GM18526 (cell line): ENCODE results near the gene CCDC87.

ENCODE experiments used
- POLR2A ChIP-seq: IDR thresholded peaks from 3 replicates; pipeline ENCODE4 v1.6.1; 2011; ENCODE audit not compliant: insufficient read length; ENCODE audit errors: extremely low read depth

The CCDC87 gene

DNA sequence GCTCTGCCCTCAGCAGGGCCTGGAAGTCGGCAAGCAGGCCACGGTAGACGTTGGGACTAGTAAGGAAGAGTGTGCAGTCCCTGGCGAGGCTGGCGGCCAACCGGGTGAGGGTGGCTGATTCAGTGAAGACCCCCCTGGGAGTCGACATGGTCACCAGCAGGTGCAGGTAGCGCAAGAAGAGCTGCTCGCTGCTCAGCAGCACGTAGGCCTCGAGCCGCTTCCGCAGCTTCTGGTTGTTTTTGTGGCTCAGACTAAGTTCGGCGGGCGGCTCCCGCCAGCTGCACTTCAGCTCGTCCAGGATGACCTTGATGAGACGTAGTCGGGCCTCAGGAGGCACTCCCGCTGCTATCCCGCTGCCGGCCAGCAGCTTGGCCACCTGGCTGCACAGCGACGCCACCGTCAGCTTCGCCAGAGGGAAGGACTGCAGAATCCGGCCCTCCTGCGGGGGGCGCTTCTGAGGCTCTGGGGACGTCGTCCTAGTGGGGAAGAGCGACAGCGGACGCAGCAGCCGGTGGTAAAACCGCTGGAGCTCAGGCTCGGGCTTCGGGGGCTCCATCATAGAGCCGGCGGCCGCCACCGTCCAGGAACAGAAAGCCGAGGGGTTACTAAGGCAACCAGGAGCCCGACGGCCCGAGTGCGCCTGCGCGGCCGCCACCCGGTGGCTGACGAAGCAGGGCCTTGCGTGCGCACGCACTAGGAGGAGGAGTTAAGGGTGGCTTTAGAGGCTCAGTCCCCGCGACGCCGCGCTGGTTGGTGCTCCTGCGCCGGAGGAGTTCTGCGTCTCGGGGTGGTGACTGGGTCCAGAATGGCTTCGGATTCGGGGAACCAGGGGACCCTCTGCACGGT is at the start of gene CCDC87, which contains the start of gene CCS:
CCDC87 (minus strand) TSS at position 607 of the 846 bp plus-strand sequence; CDS start at position 559, 48 bp downstream.
CCS (plus strand) TSS at position 729 of the 846 bp plus-strand sequence; CDS start at position 806, 77 bp downstream.
- peak; percentile 98 for TF ChIP-seq POLR2A

- no peak for TF ChIP-seq POLR2A
Measured at GRCh38 chr11:66641834-66642233, 49.0 kb upstream of the CCDC87 start.

GRCh38 chr11:66639066-66639813 is 46.4 kb upstream of the CCDC87 start:
- no peak for TF ChIP-seq POLR2A

GRCh38 chr11:66638177-66639065 is 45.6 kb upstream of the CCDC87 start, which contains the start of gene RBM4:
TSS of gene RBM4 (plus strand) at chr11:66638703. CDS start at chr11:66639712, 1,009 bp downstream.
- TF ChIP-seq POLR2A = peak; percentile 84

GRCh38 chr11:66637557-66638176 is 44.8 kb upstream of the CCDC87 start:
- no peak for TF ChIP-seq POLR2A

- TF ChIP-seq POLR2A = no peak
Measured at GRCh38 chr11:66636411-66636810, 43.5 kb upstream of the CCDC87 start.

- no peak for TF ChIP-seq POLR2A
Measured at GRCh38 chr11:66632952-66633351, 40.1 kb upstream of the CCDC87 start.

DNA sequence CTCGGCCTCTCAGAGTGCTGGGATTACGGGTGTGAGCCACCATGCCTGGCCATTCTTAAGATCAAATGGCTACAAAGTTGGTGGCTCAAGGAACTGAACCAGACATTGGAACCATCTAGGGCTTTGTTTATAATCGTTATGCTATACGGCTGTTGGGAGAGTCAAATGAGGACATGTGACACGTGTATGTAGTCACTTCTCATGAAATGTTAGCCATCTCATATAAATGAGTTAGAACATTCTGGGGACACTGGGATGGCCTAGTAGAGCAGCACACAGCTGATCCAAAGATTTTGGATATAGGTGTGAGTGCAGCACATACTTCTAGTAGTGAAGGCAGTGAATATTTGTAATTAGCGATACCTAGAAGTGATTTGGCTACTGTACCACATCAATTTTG is 39.0 kb upstream of the CCDC87 start:
- no peak for TF ChIP-seq POLR2A

GRCh38 chr11:66629356-66629755 is 36.5 kb upstream of the CCDC87 start:
- no peak for TF ChIP-seq POLR2A

DNA sequence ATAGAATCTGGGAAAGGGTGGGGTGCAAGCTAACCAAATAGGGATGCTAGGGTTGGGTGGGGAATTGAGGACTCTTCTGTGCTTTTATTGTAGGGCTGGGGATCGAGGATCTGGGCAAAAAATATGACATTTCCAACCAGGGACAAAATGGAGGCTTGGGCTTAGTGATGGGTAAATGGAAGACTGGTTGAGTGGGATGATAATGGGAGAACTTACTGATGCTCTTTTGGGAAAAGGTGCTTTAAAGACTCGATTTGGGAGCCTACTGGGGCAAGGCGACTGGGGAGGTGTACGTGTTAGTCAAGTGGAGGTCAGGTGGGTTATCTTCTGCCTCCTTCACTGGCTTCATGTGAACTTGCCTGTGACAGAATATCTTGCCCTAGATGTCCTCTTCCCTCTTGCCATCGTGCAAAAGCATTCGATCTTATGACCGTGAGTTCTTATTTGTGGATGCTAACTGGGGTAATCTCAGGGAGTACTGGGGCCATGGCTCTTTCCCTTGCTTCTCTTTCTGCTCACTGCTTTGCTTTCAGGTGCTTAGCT is 35.3 kb upstream of the CCDC87 start:
- TF ChIP-seq POLR2A = no peak

- peak; percentile 4 for TF ChIP-seq POLR2A
Measured at GRCh38 chr11:66626926-66627325, 34.1 kb upstream of the CCDC87 start.

- TF ChIP-seq POLR2A = no peak
Measured at GRCh38 chr11:66626382-66626781, 33.5 kb upstream of the CCDC87 start.

DNA sequence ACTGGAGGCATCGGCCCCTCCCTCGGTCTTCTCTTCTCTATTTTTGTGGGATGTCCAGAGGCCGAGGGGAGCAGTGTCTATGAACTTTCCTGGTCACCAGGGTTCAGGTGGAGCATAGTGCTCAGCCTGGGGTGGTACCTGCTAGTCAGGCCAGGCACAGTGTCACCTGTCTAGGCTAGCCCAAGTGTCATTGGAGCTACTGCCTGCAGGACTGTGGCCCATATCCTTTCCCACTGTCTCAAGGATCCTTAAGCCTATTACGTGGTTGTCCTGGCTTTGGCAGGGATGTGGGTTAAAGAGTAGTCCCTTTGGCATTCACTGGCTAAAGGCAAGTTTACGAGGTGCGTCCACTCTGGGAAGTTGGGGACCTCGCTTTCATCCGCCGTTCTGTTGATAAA is 32.9 kb upstream of the CCDC87 start:
- no peak for TF ChIP-seq POLR2A

DNA sequence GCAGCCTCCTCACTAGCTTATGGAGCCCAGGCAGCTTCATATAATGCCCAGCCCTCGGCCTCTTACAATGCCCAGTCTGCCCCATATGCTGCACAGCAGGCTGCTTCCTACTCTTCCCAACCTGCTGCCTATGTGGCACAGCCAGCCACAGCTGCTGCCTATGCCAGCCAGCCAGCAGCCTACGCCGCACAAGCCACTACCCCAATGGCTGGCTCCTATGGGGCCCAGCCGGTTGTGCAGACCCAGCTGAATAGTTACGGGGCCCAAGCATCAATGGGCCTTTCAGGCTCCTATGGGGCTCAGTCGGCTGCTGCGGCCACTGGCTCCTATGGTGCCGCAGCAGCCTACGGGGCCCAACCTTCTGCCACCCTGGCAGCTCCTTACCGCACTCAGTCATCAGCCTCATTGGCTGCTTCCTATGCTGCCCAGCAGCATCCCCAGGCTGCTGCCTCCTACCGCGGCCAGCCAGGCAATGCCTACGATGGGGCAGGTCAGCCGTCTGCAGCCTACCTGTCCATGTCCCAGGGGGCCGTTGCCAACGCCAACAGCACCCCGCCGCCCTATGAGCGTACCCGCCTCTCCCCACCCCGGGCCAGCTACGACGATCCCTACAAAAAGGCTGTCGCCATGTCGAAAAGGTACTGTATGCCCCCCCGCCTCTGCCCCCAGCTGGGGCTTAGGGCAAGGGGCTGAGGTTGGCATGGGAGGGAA is 32.3 kb upstream of the CCDC87 start:
- no peak for TF ChIP-seq POLR2A
